ENCODE results near the gene C9orf152. TPM values are rescaled to one million over a fixed set of nuclear protein-coding genes. Genes with fewer than 3 reads are reported as not detected.
A peak's percentile ranks its signal among the peaks of the same experiment; 100 is the strongest.

The C9orf152 gene
- total and polyA plus RNA-seq, 2 of the 13 experiments (the other 11 are each of a cell fraction or from before 2014, with no cell fraction given): 0.24 to 0.48 TPM

GRCh38 chr9:110255463-110256379 lies 47.8 kb upstream of the C9orf152 start (continued):
- TF ChIP-seq ZNF770 (CRISPR knock-in tag; IDR thresholded peaks at IDR 0.05) (no peak), MAF1 (CRISPR knock-in tag; IDR thresholded peaks at IDR 0.05; ENCODE audit: borderline replicate concordance) (no peak), ZKSCAN5 (CRISPR knock-in tag; IDR thresholded peaks at IDR 0.05) (no peak), POGZ (CRISPR knock-in tag; IDR thresholded peaks at IDR 0.05) (peak; percentile 31), ZNF329 (CRISPR knock-in tag; IDR thresholded peaks at IDR 0.05; ENCODE audit: low read depth) (no peak), ZFP36L1 (CRISPR knock-in tag; IDR thresholded peaks at IDR 0.05) (no peak), EED (CRISPR knock-in tag; IDR thresholded peaks at IDR 0.05) (no peak), DPF2 (CRISPR knock-in tag; IDR thresholded peaks at IDR 0.05; ENCODE audit: borderline replicate concordance, low read depth) (no peak), NFE2 (CRISPR knock-in tag; IDR thresholded peaks at IDR 0.05) (no peak), SRSF4 (IDR thresholded peaks at IDR 0.05; ENCODE audit: low read depth, low read length, poor library complexity, severe bottlenecking) (no peak), SOX13 (IDR thresholded peaks at IDR 0.05) (no peak), SOX13 (CRISPR knock-in tag; conservative IDR thresholded peaks at IDR 0.05 in 1 of 2, IDR thresholded peaks at IDR 0.05 in 1 of 2) (peak in 1 of 2 experiments; percentile 22; a peak in 1 of 4 replicates), ZBTB42 (CRISPR knock-in tag; IDR thresholded peaks at IDR 0.05) (no peak; the same call in 1 of the 2 replicates), ZNF510 (CRISPR knock-in tag; IDR thresholded peaks at IDR 0.05; ENCODE audit: low read depth) (peak; percentile 44; the same call in 1 of the 2 replicates), JUNB (CRISPR knock-in tag; IDR thresholded peaks at IDR 0.05; ENCODE audit: borderline replicate concordance) (no peak), ARID4A (CRISPR knock-in tag; IDR thresholded peaks at IDR 0.05; ENCODE audit: borderline replicate concordance) (peak; percentile 59; the same call in 1 of the 2 replicates), NR0B2 (CRISPR knock-in tag; IDR thresholded peaks at IDR 0.05) (no peak), NR2C2 (CRISPR knock-in tag; IDR thresholded peaks at IDR 0.05; ENCODE audit: borderline replicate concordance) (peak; percentile 4; the same call in 1 of the 2 replicates), ZNF83 (CRISPR knock-in tag; IDR thresholded peaks at IDR 0.05; ENCODE audit: borderline replicate concordance) (0 out of 2 replicates have a peak, but pooled peaks have one; percentile 21), ZNF546 (CRISPR knock-in tag; conservative IDR thresholded peaks at IDR 0.05) (no peak), ZNF615 (CRISPR knock-in tag; IDR thresholded peaks at IDR 0.05; ENCODE audit: borderline replicate concordance) (no peak), ATF1 (CRISPR knock-in tag; IDR thresholded peaks at IDR 0.05) (no peak), CHD4 (IDR thresholded peaks at IDR 0.05; ENCODE audit: borderline replicate concordance, low read length) (no peak)

Data from HepG2 (cell line).